GM12874 (cell line): ENCODE measurements around the gene INMT.

Experiments
- CTCF ChIP-seq: IDR thresholded peaks from 2 replicates; pipeline ENCODE4 v1.5.1; 2011; ENCODE audit warnings: low read depth, mild to moderate bottlenecking, control low read depth, low read length, moderate library complexity; ENCODE audit not compliant: insufficient read depth

The INMT gene

DNA sequence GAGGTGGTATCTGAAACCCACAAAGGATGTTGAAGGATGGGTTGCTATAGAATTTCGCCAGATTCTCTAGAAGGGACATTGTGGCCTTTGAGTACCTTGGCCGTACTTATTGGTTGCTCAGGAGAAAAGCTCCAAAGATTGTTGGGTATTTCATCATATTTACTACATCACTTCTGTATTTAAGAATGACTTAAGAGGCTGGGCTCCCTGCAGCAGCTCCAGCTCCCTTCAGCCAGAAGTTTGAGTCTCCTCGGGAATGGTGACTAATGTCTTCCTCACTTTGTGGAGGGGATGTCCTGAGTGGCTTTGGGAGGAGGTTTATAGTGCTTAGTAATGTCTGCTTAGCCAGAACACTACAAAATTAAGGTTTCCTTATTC, 37.4 kb downstream of the INMT start:
- no peak for TF ChIP-seq CTCF

DNA sequence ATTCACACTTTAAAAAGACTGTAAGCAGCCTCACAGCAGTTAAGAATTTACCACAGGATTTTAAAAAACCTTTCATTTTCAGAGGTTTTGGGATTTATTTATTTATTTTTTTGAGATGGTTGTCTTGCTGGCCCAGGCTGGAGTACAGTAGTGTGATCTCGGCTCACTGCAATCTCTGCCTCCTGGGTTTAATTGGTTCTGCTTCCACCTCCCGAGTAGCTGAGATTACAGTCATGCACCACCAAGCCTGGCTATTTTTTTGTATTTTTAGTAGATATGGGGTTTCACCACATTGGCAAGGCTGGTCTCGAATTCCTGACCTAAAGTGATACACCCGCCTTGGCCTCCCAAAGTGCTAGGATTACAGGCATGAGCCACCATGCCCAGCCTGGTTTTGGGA, 38.4 kb downstream of the INMT start:
- no peak for TF ChIP-seq CTCF

- TF ChIP-seq CTCF: 0 out of 2 replicates have a peak, but pooled peaks have one; percentile 4
Observed at GRCh38 chr7:30791114-30791513, 39.2 kb downstream of the INMT start.

DNA sequence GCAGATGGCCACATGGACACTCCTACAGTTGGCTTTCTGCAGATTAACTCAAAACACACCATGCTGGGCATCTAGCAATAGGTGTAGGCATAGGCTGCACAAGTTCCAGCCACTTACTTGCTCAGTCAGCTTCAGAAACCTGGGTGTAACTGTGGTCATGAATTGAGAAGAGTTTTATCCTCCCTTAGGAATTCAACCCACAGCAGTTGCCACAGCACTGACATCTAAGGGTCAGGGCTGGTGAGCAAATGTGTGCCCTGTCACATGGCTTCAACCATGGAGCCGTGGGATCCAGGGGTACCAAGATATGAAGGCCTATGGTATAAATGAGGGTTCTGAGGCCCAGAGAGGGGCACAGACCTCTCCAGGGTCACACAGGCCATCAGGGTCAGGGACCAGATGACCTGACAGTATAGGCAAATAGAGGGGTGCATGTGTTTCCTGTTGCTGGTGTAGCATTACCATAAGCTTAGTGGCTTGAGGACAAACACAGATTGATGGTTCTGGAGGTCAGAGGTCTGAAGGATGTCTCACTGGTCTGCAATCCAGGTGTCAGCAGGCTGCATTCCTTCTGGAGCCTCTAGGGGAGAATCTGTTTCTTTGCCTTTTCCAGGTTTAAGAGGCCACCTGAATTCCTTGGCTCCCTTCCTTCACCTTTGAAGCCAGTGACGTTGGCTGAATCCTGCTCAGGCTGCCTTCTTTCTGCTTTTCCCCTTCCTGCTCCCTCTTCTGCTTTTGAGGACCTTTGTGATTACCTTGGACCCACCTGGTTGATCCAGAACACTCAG, 43.4 kb downstream of the INMT start:
- no peak for TF ChIP-seq CTCF

GRCh38 chr7:30796105-30796869, 44.4 kb downstream of the INMT start:
- no peak for TF ChIP-seq CTCF

DNA sequence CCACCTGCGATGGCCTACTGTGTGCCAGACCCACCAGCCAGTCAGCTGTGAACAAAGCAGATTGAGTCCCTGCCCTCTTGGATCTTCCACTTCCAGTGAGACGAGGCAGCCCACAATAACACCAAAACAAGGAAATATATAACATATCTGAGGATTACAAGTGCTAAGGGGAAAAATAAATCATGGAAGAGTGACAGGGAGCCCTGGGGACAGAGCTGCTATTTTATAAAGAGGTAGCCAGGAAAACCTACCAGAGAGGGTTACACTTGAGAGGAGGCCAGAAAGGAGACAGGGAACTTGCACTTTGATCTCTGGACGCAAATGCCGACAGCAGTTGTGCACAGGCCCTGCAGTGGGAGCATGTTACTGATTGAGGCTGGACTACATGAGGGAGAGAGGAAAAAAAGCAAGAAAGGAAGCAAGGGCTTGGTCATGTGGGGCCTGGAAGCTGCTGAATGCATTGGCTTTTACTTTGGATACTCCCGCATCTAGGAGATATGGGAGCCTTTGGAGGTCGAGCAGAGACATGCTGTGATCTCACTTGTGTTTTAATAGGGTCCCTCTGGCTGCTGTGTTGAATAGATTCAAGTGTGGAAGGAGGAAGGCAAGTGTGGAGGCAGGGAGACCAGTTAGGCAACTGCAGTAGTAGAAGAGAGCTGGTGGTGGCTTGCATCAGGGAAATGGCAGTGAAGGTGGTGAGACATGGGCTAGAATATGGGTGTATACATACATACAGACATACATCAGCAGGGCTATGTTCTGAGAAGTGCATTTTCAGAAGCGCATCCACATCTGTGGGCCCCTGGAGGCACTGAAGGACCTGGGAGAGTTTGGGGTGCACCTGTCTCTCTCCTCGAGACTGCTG, 45.5 kb downstream of the INMT start:
- no peak for TF ChIP-seq CTCF
